NCI-H524 treated with DMSO at 0.1 percent for 48 hours (cell line): Measurements from ENCODE around the gene AKR1C2.
"Not testable (repeated sequence)": the region's sequence is repeated elsewhere in the genome, so short reads cannot be mapped to it uniquely, and the experiment has no call there.

Source experiments
- DNase-seq: peaks from one replicate; lab custom pipeline; 2025; lab: John Stamatoyannopoulos, UW

Gene AKR1C2

DNA sequence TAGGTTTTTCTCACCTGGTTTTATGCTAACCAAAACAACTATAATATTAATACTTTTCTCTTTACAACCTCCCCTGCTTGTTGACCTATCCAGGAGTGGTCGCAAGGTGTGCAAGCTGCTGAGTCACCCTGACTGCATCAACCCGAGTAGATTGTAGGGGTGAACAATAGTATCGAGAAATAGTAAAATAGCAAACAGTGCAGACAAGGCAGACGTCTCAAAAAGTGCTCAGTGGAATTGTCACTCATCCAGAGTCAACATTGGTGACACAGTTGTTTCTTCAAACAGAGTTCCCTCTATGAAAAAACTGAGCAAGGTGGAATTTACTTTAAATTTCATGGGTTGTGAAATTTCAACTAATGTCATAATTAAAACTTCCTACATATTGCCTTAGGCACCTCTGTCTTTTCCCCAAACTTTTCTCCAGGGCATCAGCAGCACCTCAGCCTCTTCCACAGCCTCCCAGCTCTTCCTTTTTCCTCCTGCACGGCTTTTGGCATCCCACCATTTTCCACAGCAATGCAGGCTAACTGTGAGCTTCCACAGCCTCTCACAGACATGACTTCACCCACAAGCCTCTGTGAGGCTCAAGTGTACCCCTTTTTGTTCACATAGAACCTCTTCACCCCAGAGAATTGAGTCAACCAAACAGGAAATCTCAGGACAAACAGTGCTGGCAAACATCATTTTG is 46.6 kb downstream of the AKR1C2 start:
- not testable (repeated sequence) for DNase-seq

DNA sequence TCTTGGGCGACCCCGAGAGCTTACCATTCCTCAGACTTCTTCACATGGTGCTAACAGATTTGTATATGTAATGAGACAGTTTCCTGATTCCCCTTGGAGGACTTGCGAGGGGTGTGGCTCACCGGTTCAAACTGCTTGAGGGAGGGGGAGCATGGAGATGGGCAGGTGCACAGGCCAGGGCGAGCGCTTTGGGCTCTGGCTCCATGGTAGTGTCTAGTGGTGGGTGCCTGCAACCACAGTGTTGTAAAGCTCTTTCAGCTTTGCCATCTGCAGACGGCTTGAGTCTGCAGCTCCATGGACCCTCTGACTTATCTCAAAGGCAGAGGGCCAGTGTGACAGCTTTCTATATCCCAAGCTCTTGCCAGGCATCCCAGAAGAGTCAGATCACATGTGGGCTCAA is 47.6 kb downstream of the AKR1C2 start:
- DNase-seq, result not testable (repeated sequence)

GRCh38 chr10:4953405-4953804 is 50.3 kb downstream of the AKR1C2 start:
- DNase-seq, result no peak

- DNase-seq, result not testable (repeated sequence)
Measured at GRCh38 chr10:4951512-4952162, 52.0 kb downstream of the AKR1C2 start.

DNA sequence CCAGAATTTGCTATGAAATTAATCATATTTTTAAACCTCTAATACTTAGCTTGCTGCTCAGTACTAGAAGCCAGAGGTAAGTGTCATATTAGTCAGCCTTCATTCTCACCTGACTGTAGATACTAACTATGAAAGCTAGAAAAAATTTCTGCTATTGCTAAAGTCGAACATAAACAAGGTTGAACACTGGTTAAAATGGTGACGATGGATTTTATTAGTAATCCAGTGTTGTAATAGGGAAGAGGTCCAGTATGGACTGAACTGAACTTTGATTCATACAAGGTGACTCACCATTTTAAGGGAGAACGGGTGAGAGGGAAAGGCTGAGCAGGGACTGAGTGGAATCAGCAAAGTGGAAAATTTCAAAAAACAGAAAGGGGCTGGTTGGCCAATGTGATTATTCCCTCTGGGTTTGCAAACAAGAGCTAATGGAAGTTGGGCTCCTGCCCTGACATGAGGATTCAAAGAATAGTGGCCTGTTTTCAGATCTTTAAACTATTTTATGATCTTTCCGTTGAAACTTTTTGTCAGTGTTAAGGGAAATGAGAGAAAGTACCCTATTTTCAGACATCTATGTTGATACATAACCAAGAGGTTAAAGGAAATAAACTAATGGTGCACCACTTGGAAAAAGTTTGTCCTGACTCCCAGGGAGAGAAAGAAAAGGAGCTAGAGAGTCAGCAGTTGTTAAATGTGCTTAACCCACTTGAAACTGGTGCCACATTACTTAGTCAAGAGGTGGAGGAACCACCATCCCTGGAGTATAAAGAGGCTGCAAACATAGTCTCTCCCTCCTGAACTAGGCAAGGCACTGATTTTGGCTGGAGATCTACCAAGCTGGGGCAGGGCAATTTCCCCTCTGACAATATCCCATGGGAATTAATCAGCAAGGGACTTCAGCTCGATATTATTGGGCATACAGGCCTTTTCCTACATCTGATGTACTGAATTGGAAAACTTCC is 55.7 kb downstream of the AKR1C2 start:
- no peak for DNase-seq

GRCh38 chr10:4947039-4947634 is 56.5 kb downstream of the AKR1C2 start:
- no peak for DNase-seq

DNA sequence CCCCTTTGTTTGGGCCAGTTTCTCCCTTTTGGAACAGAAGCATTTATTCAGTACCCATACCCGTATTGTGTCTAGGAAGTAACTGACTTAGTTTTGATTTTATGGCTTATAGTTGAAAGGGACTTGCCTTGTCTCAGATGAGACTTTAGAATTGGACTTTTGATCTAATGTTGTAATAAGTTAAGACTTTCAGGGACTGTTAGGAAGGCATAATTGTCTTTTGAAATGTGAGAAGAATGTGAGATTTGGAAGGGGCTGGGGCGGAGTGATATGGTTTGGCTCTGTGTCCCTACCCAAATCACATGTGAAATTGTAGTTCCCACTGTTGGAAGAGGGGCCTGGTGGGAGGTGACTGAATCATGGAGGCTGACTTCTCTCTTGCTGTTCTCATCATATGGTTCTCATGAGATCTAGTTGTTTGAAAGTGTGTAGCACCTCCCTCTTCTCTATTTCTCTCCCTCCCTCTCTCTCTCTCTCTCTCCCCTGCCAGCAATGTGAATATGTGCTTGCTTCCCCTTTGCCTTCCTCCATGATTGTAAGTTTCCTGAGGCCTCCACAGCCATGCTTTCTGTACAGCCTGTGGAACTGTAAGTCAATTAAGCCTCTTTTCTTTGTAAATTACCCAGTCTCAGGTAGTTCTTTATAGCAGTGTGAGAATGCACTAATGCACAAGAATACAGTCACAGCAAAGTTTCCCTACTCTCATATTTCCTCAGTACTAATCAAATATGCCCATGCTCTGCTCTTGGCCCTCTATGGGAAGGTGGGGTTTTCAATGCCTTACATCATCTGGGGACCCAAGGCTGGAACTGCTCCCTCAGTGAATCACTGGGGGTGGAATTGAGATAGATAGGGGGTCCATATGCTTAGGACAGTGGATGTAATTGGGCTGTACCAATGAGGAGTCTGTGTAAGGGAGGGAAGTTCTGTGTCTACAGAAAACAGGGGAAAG is 57.6 kb downstream of the AKR1C2 start:
- DNase-seq, result no peak

DNA sequence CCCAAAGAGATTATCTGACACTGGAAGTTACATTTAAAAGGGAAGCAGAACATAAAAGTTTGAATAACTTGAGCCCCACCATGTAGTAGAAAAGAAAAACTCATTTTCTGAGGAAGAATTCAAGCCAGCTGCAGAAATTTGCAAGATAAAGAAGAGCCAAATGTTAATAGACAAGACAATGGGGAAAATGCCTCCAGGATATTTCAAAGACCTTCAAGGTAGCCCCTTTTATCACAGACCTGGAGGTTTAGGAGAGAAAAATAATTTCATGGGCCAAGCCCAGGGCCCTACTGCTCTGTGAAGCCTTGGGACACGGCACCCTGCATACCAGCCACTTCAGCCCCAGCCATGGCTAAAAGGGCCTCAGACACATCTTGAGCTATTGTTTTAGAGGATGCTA is 58.8 kb downstream of the AKR1C2 start:
- no peak for DNase-seq

GRCh38 chr10:4943821-4944220 is 59.8 kb downstream of the AKR1C2 start:
- DNase-seq, result no peak

DNA sequence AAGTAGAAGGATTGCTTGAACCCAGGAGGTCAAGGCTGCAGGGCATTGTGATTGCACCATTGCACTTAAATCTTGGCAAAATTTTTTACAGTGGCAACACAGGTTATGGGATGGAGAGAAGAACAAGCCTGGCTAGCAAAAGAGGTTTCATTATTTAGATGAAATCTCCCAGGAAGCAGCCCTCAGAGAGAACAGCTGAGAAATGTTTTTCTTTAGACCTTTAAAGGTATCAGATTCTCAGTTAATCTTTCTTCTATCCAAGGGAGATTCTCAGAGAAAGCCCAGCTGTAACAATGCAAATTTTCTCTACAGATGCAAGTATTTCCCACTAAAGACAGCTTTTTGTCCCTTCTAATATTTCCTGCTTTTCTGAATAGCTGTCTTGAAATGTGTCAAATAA is 60.2 kb downstream of the AKR1C2 start:
- DNase-seq, result not testable (repeated sequence)

DNA sequence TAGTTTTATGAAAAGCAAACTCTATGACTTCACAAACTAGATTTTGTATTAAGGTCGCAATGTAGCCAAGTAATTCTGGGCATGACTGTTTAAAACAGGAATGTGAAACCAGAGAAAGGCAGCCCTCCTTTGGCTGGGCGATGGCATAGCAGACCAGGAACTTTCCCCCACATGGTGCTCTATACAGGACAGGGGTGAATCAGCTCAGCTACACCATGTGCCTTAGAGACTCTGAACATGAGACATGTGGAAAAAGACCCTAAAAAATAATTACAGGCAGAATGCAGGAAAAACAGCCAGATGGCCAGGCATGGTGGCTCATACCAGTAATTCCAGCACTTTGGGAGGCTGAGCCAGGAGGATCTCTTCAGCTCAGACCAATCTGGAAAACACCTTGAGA is 60.7 kb downstream of the AKR1C2 start:
- not testable (repeated sequence) for DNase-seq

GRCh38 chr10:4941540-4942330 is 61.9 kb downstream of the AKR1C2 start:
- no peak for DNase-seq

DNA sequence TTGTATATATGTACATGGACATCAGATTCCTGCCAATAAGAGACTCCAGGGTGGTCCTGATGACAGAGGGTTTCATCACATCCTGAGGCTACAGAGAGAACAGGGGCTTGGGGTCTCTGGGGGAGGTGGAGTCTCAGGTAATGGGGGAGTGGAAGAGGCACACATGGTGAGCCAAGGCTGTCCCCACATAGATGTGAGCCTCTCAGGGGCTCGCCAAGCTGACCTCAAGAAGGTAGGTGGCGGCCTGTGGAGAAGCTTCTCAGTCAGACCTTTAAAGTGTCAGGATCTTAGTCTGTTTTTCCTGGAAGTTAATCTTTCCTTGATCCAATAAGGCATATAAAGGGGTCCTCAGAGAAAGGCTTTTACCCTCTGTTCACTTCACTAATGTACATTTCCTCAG is 62.7 kb downstream of the AKR1C2 start:
- DNase-seq, result not testable (repeated sequence)

GRCh38 chr10:4940073-4940428 is 63.6 kb downstream of the AKR1C2 start:
- DNase-seq, result not testable (repeated sequence)

DNA sequence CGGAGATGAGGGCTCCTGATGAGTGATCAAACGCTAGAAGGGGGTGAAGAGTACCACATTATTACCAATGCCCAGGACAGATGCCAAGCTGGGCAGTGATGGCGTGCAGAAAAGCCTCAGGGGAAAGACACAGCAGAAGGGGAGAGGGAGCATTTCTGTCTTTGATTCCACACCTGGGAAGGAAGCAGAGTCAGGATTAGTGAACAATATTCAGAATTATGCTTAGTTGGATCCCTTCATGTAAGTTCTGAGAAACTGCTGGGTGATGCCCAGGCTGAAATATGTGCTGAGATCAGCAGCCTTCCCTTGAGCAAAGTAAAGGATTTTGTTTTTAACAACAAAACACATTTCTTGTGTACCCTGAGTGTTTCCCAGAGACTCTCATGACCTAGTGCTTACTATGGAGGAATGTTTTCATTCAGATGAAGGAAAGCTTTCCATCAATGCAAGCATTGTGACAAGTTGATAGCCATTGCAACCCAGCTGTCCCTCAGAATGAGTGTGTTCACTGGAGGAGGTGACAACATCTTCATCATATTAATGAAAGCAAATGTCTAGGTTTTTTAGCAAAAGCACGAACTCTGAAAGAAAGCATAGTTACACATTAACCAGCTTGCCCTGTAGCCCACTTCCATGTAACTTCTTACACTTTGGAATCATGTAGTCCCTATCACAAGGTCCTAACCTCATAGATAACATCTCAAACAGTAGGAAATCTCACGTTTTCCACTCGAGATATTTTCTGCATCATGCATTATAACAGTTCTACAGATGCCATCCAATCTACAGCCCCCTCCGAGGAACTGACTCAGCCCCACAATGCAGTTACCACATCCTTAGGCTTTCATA is 64.2 kb downstream of the AKR1C2 start:
- DNase-seq, result no peak
